ENCODE results near the gene KLHL21.
"Not testable (repeated sequence)": the region's sequence is repeated elsewhere in the genome, so short reads cannot be mapped to it uniquely, and the experiment has no call there.

KLHL21 gene

DNA sequence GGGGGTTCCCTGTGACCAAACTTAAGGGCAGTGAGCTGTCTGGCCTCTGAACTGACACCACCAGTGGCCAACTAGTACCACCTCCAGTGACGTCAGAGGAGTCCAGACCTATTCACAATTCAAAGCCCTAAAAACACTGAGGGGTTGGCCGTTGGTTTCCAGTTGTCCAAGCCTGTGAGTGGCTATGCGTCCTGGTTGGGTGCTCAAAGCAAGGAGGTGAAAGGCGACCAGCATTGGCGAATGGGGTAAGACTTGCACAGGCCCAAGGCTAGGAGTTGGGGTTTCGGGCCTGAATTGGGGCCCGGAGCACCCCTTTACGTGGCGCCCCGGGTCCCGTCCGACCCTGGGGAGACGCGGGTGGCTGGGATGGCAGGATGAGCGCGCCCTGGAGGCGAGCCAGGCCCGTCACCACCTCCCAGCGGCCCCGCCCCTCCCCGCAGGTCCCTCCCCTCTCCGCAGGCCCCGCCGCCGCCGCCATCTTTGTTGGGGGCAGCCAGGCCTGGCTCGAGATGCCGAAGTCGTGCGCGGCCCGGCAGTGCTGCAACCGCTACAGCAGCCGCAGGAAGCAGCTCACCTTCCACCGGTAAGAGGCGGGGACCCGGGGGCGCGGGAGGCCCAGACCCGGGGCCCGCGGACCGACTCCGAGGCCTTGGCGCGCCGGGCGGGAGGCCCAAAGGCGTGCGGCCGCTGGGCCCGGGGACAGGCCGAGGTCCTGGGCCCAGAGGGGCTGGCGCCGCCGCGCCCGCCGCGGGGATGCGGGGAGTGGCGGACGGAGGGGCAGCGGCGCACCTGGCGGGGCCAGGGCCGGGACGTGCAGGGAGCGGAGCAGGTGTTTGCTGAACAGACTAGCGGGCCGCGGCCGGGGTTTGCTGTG is 22.3 kb upstream of the KLHL21 start, which contains the start of gene THAP3:
TSS of gene THAP3 (plus strand) at position 159 of the 874 bp plus-strand sequence. CDS start at position 510, 351 bp downstream.
- peak; percentile 81 for DNase-seq

GRCh38 chr1:6623269-6623965 is 20.7 kb upstream of the KLHL21 start:
- no peak for DNase-seq

DNA sequence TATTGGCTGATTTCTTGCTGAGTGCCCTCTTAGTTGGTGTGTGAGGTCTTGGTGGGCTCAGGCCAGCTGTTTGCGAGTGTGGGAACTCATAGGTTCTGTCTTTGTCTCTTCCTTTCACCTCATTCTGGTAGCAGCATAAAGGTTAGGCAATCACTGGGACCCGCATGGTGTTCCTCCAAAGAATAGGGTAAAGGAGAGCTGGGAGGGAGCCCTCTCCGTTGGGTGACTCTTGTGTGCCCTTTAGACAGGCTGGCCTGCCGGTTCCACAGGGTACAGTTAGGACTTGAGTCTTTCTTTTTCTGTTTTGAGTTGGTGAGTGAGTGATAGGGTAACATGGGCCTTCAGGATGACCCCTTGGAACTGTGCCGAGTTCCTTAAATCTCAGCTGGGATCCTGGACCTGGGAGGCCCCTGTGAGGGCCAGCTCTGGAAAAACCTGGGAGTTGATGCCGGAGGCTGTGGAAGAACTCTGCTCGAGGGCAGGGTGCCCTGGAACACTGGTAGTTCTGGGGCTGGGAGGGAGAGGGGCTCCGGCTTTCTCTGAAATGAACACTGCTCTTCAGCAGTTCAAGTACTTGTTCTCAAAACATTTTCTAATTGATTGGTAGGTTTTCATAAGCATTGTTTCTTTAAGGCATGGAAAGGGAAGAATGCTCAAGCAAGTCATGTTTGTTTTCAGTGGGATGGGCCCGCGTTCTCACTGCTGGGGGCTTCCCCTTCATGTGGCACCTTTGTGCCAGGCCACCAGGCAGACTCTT is 19.9 kb upstream of the KLHL21 start:
- no peak for DNase-seq

DNA sequence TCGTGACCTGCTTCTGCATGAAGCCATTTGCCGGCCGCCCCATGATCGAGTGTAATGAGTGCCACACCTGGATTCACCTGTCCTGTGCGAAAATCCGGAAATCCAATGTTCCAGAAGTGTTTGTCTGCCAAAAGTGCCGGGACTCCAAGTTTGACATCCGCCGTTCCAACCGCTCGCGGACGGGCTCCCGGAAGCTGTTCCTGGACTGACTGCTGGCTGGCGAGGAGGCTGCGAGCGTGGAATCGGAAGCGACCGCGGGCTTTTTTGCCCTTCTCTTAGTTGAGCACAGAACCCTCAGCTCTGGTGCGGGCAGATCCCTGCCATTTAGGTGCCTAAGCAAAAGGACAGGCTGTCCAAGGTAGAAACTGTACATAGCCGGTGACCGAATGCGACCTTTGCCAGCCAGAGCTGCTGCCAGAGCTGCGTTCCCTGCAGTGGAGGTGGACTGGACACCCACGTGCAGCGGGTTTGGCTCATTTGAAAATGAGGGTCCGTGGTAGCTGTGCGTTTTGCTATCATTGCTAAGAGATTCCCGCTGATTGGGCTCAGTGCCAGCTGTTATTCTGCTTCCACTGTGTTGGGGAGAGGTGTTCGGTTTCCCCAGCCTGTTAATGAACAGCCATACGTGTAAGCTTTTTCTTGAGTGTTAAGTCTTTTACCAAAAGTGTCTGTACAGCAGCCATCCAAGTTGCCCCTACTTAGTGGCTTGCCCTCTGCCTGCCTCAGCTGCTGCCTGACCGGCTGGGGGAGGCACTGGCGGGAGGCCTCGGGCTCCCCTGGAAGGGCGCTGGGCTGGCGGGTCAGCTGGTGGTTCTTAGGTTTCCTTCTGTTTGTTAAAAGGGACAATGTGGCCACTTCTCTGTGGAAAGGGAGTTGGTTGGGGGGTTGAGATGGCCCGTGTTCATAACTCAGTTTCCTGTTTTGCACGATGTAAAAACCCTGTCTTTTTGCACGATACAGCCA is 19.0 kb upstream of the KLHL21 start:
- DNase-seq: no peak

DNA sequence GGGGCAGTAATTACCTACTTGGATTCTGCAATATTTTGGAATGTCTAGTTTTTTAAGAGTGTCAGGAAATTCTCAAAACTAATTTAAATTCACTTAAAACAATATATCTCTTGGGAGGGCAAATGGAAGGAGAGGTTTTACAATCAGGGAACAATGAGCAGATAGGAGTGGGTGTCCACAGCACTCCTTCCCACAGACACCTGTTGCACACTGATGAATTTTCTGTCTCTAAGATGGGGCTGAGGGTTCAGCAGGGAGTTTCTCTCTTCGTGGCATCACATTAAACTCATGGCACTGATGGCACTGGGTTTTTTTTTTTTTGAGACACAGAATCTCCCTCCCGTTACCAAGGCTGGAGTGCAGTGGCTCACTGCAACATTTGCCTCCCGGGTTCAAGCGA is 16.4 kb upstream of the KLHL21 start:
- DNase-seq: no peak

DNA sequence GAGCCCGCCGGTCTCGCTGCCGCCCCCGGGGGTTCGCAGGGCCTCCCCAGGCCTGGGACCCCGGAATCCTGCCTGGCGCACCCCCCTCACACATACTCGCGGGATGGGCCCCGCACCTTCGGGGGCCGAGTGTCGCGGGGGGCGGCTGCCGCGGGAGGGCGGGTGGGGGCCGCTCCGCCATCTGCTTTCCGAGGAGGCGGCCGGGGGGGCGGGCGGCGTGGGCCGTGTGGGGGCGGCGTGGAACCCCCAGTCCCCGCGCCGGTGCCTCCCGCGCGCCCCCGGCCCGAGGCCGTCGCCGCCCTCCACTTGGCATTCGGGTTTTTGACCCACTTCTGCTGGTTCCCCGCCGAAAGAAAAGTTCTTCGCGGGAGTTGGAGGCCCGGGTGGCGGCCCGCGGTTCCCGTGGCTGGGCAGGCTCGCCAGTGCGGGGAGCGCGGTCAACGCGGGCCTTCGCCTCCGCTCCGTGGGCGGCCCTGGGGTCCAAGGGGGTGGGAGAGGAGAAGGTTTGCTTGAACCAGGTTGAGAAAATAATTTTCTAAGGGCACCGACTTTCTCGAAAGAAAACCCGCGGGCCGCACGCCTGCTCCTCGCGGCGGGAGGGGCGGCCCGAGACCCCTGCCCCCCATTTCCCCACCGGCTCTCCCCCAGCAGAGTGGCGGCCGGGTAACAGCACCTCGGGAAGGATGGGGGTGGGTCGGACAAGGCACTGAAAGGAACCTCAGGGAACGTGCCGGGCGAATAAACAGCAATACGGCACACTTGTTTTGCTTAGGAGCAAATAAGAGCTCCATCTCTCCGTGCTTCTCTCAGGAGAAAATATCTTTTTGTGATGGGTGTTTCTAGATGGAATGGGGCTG is 12.5 kb upstream of the KLHL21 start:
- DNase-seq: no peak

DNA sequence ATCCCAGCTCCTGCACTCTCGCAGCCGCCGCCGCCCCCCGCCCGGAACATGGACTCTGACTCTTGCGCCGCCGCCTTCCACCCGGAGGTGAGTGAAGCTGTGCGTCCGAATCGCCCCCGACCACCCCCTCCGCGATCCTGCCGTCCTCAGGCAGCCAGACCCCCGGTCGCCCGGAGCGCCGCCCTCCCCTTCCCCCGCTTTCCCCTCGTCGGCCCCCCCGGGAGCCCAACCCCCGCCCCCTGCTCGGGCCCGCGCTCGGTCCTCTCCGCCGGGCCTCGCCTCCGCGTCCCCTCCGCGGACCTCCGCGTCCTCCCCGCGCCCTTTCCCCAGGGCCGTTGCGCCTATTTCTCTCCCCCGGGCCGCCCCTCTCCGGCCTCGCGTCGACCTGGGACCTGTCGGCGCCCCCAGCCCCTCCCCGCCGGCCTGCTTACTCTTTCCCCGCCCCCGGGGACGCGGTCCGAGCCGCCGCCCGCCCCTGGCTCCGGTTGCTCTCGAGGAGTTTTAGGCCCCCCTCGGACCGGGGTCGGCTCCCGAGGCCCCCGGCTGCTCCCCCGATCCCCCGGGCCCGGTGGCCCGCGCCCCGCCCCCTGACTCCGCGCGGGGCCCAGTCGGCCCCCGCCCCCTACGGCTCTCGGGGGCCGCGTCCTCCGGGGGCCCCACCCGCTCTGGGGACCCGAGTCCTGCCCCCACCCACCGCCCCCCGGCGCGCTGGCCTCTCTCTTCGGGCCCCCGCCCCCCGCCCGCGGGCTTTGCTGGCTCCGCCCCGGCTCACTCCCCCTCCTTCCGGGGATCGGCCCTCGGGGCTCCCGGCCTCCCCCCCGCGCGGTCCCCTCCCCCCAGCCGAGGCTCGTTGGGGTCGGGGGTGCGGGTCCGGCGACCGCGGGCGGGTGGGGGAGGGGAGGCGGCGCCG is 11.6 kb upstream of the KLHL21 start:
- DNase-seq: no peak

DNA sequence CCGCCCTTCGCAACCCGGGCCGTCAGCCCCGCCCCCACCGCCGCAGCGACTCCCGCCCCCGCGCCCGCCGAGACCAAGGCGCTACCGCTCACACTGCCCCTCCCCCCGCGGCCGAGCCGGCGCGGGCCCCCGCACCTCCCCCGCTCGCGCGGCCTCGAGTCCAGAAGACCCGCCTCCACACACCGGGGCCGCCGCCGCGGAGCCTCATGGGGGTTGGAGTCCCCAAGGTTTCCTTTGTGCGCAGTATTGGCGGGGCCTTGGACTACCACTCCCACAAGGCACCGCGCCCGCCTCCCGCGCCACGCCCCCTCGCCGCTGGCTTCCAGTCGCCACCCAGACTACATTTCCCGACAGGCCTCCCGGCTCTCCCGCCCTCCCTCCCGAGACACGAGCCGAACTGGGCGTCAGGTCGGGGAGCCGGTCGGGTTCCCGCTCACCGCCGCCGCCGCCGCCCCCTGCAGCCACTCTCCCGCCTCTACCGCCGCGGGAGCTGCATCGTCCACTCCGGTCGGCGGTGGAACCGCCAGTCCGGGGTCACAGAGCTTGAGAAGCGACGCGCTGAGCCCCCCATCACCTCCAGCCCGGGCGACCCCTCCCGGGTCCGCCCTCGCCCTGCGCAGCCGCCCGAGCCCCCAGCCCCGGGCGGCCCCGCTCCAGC is 10.8 kb upstream of the KLHL21 start, which contains the start of gene PHF13:
TSS of gene PHF13 (plus strand) at position 371 of the 658 bp plus-strand sequence. CDS start 336 bp downstream, outside the sequence.
- peak; percentile 98 for DNase-seq

GRCh38 chr1:6612641-6613360 is 10.1 kb upstream of the KLHL21 start:
- DNase-seq: peak; percentile 44

GRCh38 chr1:6603915-6604558 is 1.4 kb upstream of the KLHL21 start:
- no peak for DNase-seq

- peak; percentile 77 for DNase-seq
These were observed 707 bp upstream of the KLHL21 start for GRCh38 chr1:6603238-6603914.

DNA sequence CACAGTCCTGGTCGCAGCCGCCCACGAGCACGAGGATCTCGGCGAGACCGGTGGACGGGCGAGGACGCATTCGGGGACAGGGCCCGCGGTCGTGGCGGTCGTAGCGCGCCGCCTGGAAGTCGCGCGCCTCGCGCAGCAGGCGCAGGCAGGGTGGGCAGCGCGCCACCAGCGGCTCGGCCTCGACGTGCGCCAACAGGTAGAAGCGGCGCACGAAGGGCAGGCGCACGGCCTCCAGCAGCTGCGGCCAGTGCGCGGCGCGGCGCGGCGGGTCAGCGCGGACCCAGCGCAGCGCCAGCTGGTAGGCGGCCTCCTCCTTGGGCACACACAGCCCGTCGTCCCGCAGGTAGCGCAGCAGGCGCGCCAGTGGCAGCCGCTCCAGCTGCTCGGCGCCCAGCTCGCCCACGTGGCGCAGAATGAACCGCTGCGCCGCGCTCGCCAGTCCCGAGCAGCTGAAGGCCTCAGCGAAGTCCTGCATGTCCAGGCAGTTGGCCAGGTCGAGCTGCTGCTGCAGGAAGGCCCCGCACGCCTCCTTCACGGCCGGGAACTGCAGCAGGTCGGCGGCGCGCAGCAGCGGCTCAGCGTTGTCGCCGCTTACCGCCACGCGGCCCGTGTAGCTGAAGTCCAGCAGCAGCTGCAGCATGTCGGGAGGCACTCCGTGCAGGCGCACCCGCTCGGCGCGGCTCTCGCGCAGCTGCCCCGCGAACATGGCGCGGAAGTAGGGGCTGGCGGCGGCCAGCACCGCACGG is 573 bp downstream of the KLHL21 start:
- DNase-seq: no peak

- peak; percentile 99 for DNase-seq
These were observed 1.4 kb downstream of the KLHL21 start for GRCh38 chr1:6601049-6601922.

DNA sequence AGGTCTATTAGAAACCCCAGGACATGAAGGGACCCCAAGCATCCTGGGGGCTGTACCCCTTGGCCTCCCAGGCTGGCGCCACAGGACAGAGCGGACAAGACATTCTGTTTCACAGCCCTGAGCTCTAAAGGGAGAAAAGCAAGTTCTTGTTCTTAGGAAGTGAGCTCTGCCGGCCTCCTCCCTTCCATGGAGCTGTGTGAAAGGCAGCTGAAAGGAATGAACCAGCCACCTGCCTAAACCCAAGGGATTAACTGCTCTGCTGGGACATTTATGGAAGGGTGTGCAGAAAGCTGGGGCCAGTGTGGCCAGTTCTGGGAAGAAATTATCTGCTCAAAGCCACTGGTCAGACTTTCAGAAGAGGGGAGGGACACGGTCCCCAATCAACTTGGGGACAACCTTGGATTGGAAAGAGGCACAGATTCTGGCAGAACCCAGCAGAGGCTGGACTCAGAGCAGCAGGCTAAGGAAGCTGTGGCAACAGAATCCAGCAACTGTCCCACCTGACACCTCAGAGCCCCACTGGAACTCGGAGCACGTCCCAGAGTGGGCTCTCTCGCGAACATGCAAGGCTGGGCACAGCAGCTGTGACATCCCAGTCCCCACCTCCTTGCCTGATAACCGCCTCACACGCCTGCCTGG is 2.1 kb downstream of the KLHL21 start:
- DNase-seq: no peak

DNA sequence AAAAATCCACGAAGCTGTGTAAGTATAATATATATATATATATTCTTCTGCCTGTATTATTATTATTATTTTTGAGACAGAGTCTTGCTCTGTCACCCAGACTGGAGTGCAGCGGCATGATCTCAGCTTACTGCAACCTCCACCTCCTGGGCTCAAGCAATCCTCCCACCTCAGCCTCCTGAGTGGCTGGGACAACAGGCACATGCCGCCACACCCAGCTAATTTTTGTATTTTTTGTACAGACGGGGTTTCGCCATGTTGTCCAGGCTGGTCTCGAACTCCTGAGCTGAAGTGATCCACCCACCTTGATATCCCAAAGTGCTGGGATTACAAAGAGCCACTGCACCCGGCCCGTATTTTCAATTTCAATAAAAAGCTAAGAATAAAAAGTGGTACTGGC is 2.7 kb downstream of the KLHL21 start:
- DNase-seq: not testable (repeated sequence)

Data from hematopoietic multipotent progenitor cell treated with erythropoietin and hydrocortisone succinate and interleukin-3 and kit ligand, for 8 days (in vitro differentiated cells).